ENCODE results near the gene NTMT1. TPM values are rescaled to one million over a fixed set of nuclear protein-coding genes. Genes with fewer than 3 reads are reported as not detected.

Gene NTMT1
- total and polyA plus RNA-seq, 5 experiments from 2014 or later, result 34.5 to 57.8 (median 40.8) TPM

DNA sequence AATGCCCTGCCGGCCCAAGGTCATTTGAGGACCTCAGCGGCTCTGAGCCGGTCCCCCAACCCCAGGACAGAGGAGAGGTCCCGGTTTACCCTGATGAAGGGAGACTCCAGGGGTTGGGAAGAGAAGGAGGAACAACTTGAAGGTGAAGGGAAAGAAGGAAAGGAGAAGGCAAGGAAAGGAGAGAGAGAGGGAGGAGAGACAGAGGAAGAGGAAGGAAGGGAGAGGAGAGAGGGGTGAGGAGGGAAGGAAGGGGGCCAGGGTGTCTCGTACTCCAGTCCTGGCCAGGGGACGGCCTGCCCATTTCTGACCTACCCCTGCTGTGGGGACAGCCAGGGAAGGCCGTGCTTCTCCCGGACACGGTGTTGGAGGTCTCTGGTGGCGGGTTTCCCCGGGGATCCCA lies 41.4 kb downstream of the NTMT1 start:
- H3K36me3 Mint-ChIP-seq, result no peaks in the 10 kb centered on the region

DNA sequence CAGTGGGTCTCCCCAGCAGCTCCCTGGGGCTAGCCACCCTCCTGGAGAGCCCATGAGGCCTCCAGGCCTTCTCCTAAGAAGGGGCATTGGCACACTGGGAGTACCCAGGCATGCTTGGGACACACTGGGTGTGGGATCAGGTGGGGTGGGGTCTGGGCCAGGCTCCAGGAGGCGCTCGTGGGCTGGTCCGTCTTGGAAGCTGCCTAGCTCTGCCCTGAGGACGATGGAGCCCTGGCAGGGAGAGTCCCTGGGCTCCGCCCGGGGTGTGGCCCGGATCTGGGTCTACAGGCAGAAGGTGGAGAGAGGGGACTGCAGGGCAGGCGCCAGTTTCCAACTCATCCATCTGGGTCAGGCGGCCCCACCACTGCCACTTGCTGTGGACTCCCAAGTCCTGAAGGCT lies 41.9 kb downstream of the NTMT1 start:
- H3K36me3 Mint-ChIP-seq, result no peaks in the 10 kb centered on the region
- no peak for DNase-seq
- POLR2A ChIA-PET, result no interaction called here

More for the DNA sequence above, 41.4 kb downstream of the NTMT1 start:
- Mint-ChIP-seq H3K4me1 (peaks cover 3 to 9% (median 4%) of the 10 kb centered on the region in 4 donors), H3K9me3 (no peaks in the 10 kb centered on the region), H3K27ac (peak overlapping the region in 1 of 10 donors; percentile 85), H3K27me3 (peaks cover 2 to 24% (median 9%) of the 10 kb centered on the region in 5 donors), H3K4me3 (peak overlapping the region in 1 of 10 donors; percentile 18)
- ATAC-seq (no peak), DNase-seq (no peak)
- POLR2A ChIA-PET, result no interaction called here

DNA sequence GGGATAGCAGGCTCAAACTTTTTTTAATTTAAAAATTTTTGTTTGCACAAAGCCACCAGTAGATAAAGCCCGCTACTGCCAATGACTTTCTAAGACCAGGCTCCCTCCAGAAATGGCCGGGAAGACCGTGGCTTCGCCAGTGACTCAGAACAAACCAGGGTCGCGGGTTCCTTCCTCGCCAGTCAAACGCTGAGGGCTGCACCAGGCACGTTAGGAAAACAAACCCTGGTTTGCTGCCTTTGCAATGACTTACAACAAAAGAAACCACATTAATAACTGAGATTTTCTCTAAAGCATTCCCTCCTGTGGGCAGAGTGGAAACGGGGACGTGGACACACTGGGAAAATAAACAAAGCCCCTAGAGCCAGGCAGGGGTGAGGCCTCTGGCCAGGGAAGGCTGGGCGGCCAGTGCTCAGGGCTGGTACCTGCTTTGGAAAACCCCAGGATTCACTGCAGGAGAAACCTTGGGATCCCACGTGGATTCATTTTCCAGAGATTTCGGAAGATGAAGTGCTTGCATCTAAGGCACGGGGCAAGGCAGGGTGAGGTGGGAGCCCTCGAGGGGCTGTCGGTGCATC lies 43.3 kb downstream of the NTMT1 start:
- Mint-ChIP-seq H3K4me3 (no peak overlapping the region), H3K9me3 (no peaks in the 10 kb centered on the region), H3K27ac (peak overlapping the region in 1 of 10 donors; percentile 40), H3K36me3 (no peaks in the 10 kb centered on the region), H3K27me3 (peaks cover 2 to 24% (median 9%) of the 10 kb centered on the region in 5 donors), H3K4me1 (peaks cover 3 to 9% (median 4%) of the 10 kb centered on the region in 4 donors)
- POLR2A ChIA-PET, result no interaction called here
- DNase-seq (no peak), ATAC-seq (no peak)

More for the DNA sequence above, 41.9 kb downstream of the NTMT1 start:
- Mint-ChIP-seq H3K27ac (no peak overlapping the region), H3K9me3 (no peaks in the 10 kb centered on the region), H3K4me1 (peaks cover 3 to 9% (median 4%) of the 10 kb centered on the region in 4 donors), H3K27me3 (peaks cover 2 to 24% (median 9%) of the 10 kb centered on the region in 5 donors), H3K4me3 (peak overlapping the region in 1 of 10 donors; percentile 4)
- ATAC-seq, result no peak

GRCh38 chr9:129669946-129670345 lies 44.0 kb downstream of the NTMT1 start:
- DNase-seq, result no peak
- ATAC-seq, result no peak
- POLR2A ChIA-PET, result no interaction called here
- Mint-ChIP-seq H3K27ac (no peak overlapping the region), H3K9me3 (no peaks in the 10 kb centered on the region), H3K4me1 (peaks cover 0 to 3% (median under 1%) of the 10 kb centered on the region in 4 donors), H3K27me3 (peaks cover 0 to 21% (median 5%) of the 10 kb centered on the region in 5 donors), H3K36me3 (no peaks in the 10 kb centered on the region), H3K4me3 (no peak overlapping the region)

GRCh38 chr9:129671065-129671464 lies 45.1 kb downstream of the NTMT1 start:
- DNase-seq, result no peak
- Mint-ChIP-seq H3K27me3 (peaks cover 0 to 20% (median 4%) of the 10 kb centered on the region in 5 donors), H3K36me3 (no peaks in the 10 kb centered on the region), H3K9me3 (no peaks in the 10 kb centered on the region), H3K27ac (no peak overlapping the region), H3K4me3 (no peak overlapping the region), H3K4me1 (no peaks in the 10 kb centered on the region)
- no peak for ATAC-seq
- POLR2A ChIA-PET, result interaction anchor here (0.6 kb wide), 1 partner anchor 97 kb away, joined by 8 read pairs; no protein-coding TSS in a partner anchor

DNA sequence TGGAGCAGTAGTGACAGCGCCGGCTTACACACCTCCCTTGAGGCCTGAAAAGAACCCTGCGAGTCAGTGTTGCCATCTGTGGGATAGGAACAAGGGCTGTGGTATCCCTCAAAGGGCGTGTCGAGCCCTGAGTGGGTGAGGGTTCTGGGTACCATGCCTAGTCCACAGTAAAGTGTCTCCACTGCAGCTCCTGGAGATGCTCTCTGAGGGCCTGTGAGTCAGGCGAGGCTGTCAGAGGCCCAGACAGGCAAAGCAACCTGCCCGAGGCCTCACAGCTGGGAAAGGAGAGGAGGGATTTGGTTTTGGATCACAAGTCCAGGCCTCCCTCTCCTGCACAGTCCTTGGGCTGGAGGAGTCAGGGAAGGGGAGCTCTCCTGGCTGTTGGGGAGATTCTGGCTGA lies 45.6 kb downstream of the NTMT1 start:
- H3K4me1 Mint-ChIP-seq, result no peaks in the 10 kb centered on the region
- peaks cover 0 to 22% (median 4%) of the 10 kb centered on the region in 5 donors for H3K27me3 Mint-ChIP-seq
- no peak overlapping the region for H3K27ac Mint-ChIP-seq
- ATAC-seq (no peak), DNase-seq (no peak)
- no peaks in the 10 kb centered on the region for H3K9me3 Mint-ChIP-seq
- no peaks in the 10 kb centered on the region for H3K36me3 Mint-ChIP-seq
- H3K4me3 Mint-ChIP-seq, result no peak overlapping the region
- POLR2A ChIA-PET, result no interaction called here

DNA sequence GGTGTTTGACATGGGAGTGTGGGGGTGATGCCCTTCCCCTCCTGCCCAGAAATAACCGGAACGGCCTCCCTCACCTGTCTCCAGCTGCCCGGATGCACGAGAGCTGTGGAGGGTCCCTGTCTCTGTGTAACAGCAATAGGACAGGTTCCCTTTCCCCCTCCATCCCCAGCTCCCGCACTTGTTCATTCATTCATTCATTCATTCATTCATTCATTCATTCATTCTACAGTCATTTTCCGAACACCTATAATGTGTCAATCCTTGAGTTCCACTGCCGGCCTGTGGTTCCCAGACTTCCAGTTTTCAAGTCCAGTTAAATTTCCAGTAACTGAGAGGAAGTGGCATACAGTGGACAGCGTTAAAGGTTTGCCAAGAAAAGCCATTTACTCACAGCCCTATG lies 46.7 kb downstream of the NTMT1 start:
- Mint-ChIP-seq H3K27ac (no peak overlapping the region), H3K27me3 (peaks cover 2 to 19% (median 6%) of the 10 kb centered on the region in 5 donors), H3K4me3 (no peak overlapping the region), H3K36me3 (no peaks in the 10 kb centered on the region), H3K4me1 (no peaks in the 10 kb centered on the region), H3K9me3 (no peaks in the 10 kb centered on the region)
- DNase-seq (no peak), ATAC-seq (no peak)
- POLR2A ChIA-PET, result no interaction called here

DNA sequence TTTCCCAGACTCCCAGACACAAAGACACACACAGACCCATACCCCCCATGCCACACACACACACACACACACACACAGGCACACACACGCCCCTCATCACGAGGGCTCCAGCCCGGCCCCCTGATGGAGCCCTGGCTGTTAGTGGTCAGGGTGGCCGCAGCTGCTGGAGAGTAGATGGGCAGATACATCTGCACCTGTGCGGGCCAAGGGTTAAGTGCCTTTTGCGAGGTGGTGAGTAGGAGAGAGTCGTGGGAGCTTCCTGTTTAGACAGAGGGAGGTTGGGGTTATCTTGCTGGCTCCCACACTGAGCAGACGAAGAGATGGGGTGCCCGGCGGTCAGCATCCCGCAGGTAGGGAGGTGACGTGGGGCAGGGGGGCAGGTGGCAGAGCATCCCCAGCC lies 47.6 kb downstream of the NTMT1 start:
- no peak overlapping the region for H3K27ac Mint-ChIP-seq
- no peak overlapping the region for H3K4me3 Mint-ChIP-seq
- POLR2A ChIA-PET, result no interaction called here
- no peak for DNase-seq
- no peaks in the 10 kb centered on the region for H3K4me1 Mint-ChIP-seq
- H3K36me3 Mint-ChIP-seq, result no peaks in the 10 kb centered on the region
- no peaks in the 10 kb centered on the region for H3K9me3 Mint-ChIP-seq
- peaks cover 5 to 23% (median 11%) of the 10 kb centered on the region in 5 donors for H3K27me3 Mint-ChIP-seq
- ATAC-seq, result no peak

DNA sequence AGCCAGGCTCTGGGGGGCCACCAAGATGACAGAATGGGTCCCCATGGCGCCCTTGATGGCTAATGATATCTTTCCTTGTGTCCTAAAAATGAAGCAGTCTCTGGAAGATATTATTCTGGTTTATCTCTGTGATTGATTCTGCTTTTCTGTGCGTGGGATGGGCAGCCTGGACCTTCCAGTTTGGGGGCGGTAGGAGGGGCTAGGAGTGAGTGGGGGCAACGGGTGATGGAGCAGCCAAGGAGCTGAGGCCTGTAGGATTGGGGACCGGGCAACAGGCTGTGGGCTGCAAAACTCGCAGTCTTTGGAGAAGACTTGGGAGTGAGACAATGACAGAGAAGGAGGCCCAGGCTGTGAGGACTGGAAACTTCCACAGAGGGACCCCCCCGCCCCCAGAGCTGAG lies 48.3 kb downstream of the NTMT1 start:
- Mint-ChIP-seq H3K27ac (no peak overlapping the region), H3K4me3 (no peak overlapping the region), H3K9me3 (no peaks in the 10 kb centered on the region), H3K27me3 (peaks cover 5 to 28% (median 11%) of the 10 kb centered on the region in 5 donors), H3K4me1 (no peaks in the 10 kb centered on the region), H3K36me3 (no peaks in the 10 kb centered on the region)
- DNase-seq (no peak), ATAC-seq (no peak)
- POLR2A ChIA-PET, result no interaction called here

DNA sequence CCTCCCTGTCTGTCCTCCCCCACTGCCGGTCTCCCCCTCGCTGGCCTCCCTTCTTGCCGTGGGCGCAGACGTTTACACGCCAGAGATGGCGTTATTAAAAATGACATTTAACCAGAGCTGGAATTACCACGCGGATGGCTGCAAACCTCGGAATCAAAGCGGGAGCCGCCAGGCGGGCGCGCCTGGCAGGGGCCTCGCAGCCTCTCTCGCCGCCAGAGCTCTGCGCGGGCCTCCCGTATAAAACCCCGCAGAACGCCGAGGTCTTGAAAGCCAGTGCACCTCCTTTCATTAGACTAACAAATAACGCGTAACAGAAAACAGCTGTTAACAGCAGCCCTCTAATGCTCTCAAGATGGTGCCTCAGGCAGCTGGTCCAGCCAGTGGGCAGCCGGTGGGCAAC lies 49.7 kb downstream of the NTMT1 start:
- peaks cover 0 to under 1% (median 0%) of the 10 kb centered on the region in 4 donors for H3K4me1 Mint-ChIP-seq

DNA sequence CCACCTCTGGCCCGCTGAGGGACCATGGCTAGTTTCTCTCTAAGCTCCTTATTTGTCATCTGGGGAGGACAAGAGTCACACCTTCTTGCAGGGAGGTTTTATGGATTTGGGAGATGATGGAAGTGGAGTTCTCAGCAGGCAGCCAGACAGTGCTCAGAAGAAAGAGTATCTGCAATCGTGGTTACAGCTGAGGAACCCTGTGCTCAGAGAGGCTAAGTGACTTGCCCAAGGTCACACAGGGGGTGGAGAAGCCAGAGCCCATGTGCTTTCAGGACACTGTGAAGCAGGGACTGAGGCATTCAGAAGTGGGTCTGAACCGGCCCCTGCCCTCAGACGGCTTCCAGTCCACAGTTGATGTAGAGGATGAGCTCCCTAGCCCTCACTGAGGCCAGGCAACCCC lies 50.3 kb downstream of the NTMT1 start:
- Mint-ChIP-seq H3K4me1 (peaks cover 0 to 2% (median 0%) of the 10 kb centered on the region in 4 donors), H3K36me3 (no peaks in the 10 kb centered on the region), H3K4me3 (no peak overlapping the region), H3K27ac (peak overlapping the region in 1 of 10 donors; percentile 54), H3K9me3 (no peaks in the 10 kb centered on the region), H3K27me3 (peaks cover 5 to 34% (median 14%) of the 10 kb centered on the region in 5 donors)
- POLR2A ChIA-PET, result no interaction called here
- DNase-seq, result no peak
- ATAC-seq, result no peak

More for the DNA sequence above, 49.7 kb downstream of the NTMT1 start:
- H3K9me3 Mint-ChIP-seq, result no peaks in the 10 kb centered on the region
- ATAC-seq (no peak), DNase-seq (no peak)
- H3K27me3 Mint-ChIP-seq, result peaks cover 5 to 29% (median 12%) of the 10 kb centered on the region in 5 donors
- no peaks in the 10 kb centered on the region for H3K36me3 Mint-ChIP-seq
- no peak overlapping the region for H3K4me3 Mint-ChIP-seq
- POLR2A ChIA-PET, result interaction anchor here (0.7 kb wide), 1 partner anchor 248 kb away, joined by 5 read pairs; no protein-coding TSS in a partner anchor
- no peak overlapping the region for H3K27ac Mint-ChIP-seq

DNA sequence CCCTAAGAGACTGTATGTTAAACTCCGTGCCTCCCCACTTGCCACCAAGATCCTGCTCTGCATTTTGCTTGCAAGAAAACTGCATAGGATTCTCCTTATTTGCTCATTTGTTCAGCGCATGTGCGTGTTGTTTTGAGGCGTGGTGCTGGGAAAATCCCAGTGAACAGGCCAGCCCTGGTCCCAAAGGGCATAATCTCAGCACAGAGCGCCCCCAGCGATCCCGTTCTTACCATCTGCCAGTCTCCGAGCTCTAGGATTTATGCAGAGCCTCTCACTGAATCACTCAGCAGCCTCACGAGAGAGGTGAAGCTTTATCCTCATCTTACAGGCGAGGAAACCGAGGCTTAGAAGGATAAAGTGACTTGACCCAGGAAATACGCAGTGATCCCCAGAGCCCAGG lies 51.0 kb downstream of the NTMT1 start:
- DNase-seq, result no peak
- no peak overlapping the region for H3K27ac Mint-ChIP-seq
- no peaks in the 10 kb centered on the region for H3K9me3 Mint-ChIP-seq
- no peak overlapping the region for H3K4me3 Mint-ChIP-seq
- peaks cover 0 to 2% (median 0%) of the 10 kb centered on the region in 4 donors for H3K4me1 Mint-ChIP-seq
- POLR2A ChIA-PET, result no interaction called here
- H3K36me3 Mint-ChIP-seq, result no peaks in the 10 kb centered on the region
- ATAC-seq, result no peak
- H3K27me3 Mint-ChIP-seq, result peaks cover 5 to 37% (median 14%) of the 10 kb centered on the region in 5 donors

DNA sequence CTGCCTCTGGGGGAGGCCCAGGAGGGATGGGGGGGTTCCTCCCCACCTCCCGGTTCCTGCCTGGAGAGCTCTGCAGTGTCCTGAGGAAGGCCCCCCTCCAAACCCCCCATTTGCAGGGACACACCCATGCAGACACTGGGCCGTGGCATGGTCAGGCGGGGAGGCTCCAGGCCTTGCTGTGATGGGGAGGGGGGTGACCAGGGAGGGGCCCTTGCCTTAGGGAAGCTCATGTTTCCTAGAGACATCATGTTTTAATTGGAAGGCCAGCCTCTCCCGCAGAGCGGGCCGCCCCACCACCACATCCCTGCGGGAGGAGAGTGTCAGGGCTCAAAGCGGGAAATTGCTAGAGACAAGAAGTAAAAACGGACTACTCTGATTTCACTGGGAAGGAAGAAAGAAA lies 51.5 kb downstream of the NTMT1 start:
- Mint-ChIP-seq H3K27me3 (peaks cover 5 to 40% (median 14%) of the 10 kb centered on the region in 5 donors), H3K4me1 (peaks cover 0 to 2% (median 0%) of the 10 kb centered on the region in 4 donors), H3K9me3 (no peaks in the 10 kb centered on the region), H3K4me3 (no peak overlapping the region), H3K27ac (no peak overlapping the region), H3K36me3 (no peaks in the 10 kb centered on the region)
- POLR2A ChIA-PET, result no interaction called here
- ATAC-seq, result no peak
- no peak for DNase-seq

DNA sequence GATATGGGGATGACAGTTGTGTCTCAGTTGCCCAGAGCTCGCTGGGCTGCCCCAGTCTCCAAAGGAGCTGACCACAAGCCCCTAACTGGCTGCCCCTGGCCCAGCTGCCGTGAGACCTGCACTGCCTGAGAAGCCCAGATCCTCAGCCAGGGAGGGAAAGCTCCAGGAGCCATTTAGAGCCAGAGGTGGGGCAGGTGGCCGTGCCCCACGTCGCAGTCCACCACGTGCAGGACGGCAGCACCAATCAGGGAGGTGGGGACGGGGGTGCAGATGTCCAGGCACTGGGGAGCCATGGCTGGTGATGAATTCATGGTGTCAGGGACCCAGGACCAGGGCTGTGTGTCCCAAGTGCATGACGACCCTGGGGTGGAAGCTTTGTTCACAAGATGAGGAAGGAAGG lies 52.9 kb downstream of the NTMT1 start:
- Mint-ChIP-seq H3K36me3 (no peaks in the 10 kb centered on the region), H3K4me1 (peaks cover 0 to 2% (median 0%) of the 10 kb centered on the region in 4 donors), H3K4me3 (no peak overlapping the region), H3K27me3 (peaks cover 5 to 40% (median 14%) of the 10 kb centered on the region in 5 donors), H3K9me3 (no peaks in the 10 kb centered on the region), H3K27ac (no peak overlapping the region)
- POLR2A ChIA-PET, result no interaction called here
- no peak for DNase-seq
- ATAC-seq, result no peak

Data from naive thymus-derived CD8-positive, alpha-beta T cell (primary cell).